GM21526 (cell line): Measurements from ENCODE around the gene SNCG.

Experiments
- ATAC-seq: cut with Tn5 transposase; IDR thresholded peaks from one replicate; pipeline ENCODE4 v1.9.1; 2021; ENCODE audit warnings: moderate library complexity; ENCODE audit not compliant: unreplicated experiment, low FRiP score

Gene SNCG

DNA sequence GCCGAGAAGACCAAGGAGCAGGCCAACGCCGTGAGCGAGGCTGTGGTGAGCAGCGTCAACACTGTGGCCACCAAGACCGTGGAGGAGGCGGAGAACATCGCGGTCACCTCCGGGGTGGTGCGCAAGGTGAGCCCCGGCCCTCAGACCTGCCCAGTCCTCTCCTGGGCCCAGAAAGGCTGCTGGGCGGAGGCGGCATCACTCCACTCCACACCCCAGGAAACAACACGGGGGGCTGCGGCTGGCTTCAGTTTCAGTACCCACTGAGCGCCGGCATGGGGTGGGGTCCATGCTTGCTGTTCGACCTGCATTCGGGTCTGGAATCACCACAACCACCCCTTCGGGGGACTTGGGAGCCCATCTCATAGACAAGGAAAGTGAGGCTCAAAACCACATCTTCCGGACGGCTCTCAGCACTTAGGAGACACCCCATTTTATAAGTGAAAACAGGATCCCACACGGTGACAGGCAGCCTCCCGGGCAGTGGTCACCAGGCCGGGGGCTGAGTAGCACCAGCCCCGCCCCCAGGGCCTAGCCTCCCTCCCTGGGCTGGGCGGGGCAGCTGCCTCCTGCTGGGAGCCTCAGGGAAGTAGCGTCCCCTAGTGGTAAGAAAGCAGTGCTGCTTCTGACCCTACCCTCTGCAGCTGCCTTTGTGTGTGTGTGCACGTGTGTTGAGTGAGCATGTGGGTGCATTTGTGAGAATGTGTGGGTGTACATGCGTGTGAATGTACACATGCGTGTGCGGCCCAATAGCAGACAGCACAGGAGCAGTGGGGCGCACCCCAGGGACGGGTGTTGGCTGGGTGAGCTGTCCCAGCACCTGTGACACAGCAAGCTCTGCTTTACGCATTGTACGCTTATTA, 1.8 kb downstream of the SNCG start:
- ATAC-seq = peak; percentile 59

DNA sequence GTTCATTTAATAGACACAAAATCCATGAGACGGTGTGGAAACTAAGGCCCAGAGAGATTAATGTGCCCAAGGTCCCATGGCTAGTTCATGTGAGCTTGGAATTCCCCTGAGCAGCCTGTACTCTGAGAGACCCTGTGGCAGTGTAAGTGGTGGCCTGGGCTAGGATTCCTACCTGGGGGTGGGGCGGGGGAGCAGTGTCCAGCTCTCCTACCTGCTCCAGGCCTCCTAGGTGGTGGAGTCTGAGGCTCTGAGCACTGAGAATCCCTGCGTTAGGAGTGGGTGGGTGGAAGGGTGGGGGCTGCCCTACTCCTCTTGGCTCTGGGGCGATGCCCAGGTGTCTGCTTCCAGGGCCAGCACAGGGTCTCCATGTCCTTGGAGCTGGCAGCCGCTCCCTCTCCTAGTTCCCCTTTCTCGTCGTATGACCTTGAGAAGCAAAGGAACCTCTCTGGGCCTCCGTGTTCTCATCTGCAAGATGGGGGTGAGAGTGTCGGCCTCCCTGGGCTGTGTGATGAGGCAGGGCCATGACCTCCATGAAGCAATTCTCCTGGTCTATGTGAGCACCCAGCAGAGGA, 2.5 kb downstream of the SNCG start:
- no peak for ATAC-seq

DNA sequence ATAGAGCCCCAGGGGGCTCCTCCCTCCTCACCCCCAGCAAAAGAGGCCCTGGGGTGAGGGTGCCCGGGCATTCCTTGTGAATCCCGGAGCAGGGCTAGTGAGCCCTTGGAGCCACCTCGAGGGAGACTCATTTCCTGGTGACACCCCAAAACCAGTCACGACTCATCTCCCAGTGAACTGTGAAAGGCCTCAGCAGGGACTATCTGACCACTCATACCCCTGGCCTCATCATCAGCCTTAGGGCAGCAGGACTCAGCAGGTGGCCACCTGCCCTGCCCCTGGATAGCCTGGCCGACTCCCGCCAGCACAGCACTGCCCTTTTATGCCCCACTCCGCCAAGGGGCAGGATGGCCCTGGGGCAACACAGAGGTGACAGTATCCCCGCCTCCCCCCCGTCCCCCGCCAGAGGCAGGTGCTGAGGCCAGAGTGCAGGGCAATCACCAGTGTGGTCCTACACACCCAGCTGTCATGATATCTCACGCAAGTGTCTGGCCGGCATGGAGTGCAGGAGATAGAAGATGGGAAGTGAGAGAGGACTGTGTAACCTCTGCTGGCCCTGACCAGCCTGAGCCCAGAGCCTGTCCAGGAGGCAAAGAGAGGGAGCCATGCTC, 3.2 kb downstream of the SNCG start:
- ATAC-seq = no peak

DNA sequence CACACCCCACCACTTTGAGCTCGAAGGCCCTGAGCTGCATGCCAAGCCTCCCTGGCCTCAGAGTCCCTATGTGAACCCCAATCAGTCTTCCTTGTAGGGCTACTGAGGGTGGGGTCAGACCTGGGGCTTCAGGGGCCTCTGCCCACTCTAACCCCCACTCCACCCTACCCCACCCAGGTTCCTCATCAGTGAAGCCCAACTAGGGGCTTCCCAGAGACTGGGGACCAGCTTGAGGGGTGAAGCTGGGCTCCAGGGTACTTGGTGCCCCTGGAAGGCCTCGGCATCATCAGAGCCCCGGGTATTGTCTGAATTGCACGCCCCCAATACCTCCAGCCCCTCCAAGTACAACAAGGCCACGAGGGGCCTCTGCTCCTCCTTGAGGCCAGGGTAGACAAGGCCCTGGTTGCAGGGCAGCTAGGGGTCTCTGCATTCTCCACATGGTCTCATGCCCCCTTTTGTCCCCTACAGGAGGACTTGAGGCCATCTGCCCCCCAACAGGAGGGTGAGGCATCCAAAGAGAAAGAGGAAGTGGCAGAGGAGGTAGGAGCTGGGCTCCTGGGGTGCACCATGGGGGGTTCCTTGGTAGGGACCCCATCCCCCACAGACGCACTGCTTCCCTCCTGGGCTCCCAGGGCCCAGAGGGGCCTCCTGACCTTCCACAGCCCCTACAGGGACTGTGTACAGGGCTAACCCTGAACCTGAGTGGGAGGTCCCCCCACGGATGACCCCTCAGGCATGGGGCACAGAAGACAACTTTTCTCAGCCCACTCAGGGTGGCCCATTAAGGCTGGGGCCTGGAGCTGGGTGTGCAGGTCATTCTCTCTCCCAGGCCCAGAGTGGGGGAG, 4.0 kb downstream of the SNCG start:
- no peak for ATAC-seq

DNA sequence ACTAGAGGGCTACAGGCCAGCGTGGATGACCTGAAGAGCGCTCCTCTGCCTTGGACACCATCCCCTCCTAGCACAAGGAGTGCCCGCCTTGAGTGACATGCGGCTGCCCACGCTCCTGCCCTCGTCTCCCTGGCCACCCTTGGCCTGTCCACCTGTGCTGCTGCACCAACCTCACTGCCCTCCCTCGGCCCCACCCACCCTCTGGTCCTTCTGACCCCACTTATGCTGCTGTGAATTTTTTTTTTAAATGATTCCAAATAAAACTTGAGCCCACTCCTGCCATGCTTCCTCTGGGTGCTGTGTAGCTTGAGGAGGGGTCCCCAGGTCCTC, 4.5 kb downstream of the SNCG start:
- ATAC-seq = no peak

DNA sequence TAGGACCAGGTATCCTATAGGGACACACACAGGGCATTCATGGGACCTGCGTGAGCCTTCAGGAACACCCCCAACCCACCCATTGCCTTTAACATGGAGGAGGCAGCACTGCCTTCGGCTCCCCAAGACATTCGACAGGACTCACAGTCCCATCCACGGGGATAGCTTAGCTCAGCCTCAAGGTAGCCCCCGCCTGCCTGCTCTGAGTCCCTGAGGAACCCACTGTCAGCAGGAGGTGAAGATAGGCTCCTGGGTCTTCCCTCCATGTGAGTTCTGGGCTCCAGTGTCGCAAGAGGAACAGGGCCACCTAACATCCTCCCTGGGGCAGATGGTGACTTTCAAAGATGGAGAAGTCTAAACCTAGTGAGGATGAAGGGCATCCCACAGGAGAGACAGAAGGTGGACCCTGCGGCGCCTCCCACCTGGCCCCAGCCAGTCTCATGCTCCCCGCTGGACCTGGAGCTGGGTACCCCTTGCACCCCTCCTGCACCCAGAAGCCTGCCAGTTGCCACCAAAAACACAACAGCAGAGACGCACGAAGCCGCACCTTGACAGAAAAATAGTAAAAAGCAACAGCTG, 5.0 kb downstream of the SNCG start:
- ATAC-seq = no peak

DNA sequence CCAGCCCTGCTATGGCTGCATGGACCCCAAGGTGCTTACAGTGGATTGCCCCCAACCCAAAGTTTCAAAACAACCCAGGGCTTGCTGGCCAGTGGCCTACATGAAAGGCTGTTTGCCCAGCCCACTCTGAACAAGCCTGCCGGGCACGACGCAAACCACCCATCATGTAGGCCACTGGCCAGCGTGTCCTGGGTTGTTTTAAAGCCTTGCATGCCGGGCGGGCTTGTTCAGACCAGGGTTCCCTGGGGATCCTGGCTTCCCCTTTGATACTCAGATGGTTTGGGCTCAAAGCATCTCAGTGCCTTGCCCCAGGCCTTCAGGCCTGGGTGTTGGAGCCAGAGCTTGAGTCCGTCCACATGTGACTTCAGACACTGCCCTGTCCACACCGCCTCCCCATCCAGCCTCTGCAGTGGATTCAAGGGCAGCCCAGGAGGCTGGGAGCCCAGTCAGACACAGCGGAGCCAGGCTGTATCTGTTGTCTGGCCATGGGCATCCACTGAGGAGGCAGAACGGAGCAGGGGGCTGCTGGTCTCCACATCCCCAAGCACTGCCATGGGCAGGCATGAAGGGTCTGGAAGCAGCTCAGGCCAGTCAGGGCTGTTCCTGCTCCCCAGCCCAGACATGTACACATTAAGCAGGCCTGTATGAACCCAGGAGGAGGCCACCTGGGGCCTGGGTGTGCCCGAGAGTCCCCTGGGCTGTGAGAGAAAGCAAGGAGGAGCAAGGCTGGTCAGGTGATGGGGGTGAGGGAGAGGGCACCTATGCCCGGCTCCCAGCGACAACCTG, 5.9 kb downstream of the SNCG start:
- no peak for ATAC-seq

DNA sequence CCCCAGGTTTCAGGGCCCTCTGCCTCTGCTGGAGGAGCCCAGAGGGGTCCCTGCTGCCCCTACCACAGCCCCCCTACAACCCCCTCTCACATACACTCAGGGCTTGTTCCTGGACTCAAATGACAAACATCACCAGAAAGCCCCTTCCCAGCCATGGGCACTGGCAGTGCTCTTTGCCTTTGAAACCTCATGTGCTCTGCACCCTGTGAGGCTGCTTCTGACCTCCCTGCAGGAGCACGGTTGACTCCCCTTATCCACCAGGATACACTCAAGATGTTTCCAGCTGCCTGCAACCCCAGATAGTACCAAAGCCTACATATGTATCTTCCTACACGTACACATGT, 6.4 kb downstream of the SNCG start:
- no peak for ATAC-seq

DNA sequence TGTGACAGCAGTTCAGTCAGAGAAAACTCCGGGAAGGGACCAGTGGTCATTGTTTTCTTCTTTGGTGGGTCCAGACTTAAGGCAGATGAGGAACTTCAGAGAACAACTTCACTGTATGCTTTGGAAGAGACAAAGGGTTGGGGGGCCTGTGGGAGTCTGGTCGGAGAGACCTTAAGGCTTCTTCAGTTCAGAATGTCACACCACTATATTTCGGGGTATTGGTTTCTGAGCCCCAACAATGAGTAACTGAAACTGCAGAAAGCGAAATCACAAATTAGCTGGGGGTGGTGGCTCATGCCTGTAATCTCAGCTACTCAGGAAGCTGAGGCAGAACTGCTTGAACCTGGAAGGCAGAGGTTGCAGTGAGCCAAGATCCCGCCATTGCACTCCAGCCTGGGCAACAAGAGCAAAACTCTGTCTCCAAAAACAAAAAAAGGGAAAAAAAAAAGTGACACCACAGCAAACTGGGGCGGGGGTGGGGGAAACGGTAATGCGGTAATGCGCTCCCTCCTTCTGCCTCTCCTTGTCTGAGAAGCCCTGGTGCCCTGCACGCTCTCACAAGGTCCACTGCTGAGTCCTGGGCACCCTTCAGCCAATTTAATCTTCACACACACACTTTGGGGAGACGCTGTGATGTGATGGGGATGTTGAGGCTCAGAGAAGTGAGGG, 7.7 kb downstream of the SNCG start:
- peak; percentile 43 for ATAC-seq

DNA sequence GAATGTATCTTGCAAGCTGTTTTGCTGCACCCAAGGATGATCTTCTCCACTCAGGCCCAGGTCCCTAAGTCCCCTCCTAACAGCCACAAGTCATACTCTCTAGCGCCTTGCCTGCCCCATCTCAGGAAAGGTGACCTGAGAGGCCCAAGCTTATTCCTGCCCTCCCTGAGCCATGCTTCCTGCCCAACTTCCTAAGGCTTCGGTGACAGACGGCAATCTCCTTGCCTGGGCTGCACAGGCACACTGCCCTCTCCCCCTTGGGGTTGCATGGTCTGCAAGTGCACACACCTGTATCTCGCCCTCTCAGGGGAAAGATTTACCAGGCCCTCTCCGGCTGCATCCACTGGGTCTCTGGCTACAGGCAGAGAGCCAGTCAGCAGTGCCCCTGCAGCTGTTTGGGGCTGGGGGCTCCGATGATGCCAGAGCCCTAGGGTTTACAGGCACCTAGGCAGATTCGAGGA, 9.1 kb downstream of the SNCG start:
- ATAC-seq = no peak

DNA sequence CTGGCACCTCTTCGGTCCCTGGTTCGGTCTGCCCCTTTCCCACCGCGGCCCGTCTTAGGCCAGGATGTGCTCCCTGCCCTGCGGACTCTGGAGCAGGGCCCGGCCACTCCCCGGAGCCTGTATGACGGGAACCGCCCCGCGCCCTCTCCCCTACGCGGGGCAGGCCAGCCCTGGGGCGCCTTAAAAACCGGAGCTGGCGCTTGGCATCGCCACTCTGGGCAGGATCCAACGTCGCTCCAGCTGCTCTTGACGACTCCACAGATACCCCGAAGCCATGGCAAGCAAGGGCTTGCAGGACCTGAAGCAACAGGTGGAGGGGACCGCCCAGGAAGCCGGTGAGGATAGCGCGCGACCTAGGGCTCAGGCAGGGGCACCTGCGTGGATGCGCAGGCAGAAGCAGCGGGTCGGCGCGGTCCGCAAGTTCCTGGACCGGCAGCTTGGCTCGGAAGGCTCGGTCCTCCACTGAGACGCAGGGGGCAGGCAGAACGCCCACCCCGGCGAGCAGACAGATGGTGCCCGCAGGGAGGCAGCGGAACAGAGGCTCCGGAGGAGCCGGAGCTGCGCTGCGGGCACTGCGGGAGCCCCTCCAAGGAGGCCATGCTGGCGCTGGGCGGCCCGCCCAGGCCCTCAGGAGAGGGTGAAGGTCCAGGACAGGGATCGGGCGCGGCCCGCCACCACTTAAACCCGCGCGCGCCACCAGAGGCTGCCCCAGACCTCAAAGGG, 10.0 kb downstream of the SNCG start, which contains the start of gene ADIRF:
ADIRF (plus strand) TSS at position 212 of the 723 bp plus-strand sequence; CDS start at position 275, 63 bp downstream.
- no peak for ATAC-seq

DNA sequence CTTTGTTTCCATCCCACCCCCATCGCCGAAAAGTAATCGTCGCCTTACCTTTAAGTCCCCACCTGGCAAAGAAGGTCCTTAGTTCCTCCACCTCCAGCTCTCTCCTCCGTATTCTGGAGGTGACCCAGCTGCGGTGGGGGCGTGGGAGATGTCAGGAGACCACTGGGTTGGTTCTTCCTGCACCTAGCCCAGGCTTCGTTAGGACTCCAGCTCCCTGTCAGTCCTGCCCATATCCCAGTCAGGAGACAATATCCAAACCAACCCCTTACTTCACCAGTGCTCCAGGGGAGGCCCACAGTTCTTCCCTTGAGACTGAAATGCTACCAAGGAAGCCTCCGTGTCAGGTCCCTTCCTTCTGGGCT, 10.6 kb downstream of the SNCG start:
- no peak for ATAC-seq

DNA sequence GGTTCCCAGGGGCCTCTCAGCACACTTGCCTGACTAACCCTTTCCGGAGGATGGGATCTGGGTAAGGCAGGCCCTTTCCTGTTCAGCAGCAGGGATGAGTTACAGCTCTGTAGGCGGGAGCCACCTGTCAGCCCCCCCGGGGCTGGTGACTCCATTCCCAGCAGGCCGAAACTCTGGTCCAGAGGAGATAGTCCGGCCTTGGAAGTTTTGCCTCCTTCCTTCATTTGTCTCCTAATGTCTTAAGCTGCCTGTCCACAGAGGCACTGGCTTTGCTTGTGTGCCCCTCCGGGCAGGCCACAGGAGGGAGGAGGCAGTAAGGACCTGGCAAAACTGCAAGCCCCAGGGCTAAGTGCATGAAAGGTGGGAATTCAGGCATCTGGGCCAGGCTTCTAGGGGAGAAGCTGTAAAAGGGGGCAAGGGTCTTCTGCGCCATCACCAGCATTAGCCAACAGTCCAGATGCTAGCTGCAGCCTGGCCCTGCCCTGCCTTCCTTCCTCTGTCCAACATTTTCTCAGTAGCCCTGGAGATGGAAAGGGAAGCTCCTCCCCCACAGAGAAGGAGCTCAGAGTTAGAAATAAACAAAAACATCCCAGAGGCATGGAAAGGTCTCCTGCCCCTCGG, 11.1 kb downstream of the SNCG start:
- no peak for ATAC-seq

DNA sequence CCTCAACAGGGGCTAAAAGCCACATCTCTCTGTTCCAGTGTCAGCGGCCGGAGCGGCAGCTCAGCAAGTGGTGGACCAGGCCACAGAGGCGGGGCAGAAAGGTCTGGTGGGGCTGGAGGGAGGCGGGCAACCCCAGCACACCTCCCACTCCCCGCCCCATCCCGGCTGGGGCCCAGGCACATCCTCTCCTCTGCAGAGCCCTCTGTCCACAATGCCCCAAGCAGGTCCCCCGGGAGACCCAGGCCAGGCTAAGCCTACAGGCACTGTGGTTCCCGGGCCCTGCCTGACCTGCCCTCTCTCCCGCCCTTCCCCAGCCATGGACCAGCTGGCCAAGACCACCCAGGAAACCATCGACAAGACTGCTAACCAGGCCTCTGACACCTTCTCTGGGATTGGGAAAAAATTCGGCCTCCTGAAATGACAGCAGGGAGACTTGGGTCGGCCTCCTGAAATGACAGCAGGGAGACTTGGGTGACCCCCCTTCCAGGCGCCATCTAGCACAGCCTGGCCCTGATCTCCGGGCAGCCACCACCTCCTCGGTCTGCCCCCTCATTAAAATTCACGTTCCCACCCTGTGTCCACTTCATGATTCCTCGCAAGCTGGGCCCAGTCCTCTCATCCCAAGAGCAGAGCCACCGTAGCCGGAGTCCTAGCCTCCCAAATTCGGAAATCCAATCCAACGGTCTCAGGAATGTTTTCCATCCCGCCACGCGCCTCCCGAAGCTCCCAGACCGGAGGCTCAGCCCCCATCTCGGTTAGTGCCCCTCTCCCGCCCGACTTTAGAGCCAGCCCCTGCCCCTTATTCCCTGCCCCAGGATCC, 12.0 kb downstream of the SNCG start:
- ATAC-seq = no peak

DNA sequence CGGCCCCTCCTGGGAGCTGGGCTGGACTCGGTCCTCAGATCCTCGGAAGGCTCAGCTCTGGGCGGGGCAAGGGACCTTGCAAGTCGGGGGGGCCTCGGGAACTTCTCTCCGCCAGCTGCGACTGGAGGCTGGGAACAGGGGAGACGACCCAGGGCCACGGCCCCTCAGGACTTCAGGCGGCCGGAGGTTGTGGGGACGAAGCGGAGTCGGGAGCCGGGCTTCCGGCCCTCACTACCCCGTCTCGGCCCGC, 12.5 kb downstream of the SNCG start:
- peak; percentile 4 for ATAC-seq

DNA sequence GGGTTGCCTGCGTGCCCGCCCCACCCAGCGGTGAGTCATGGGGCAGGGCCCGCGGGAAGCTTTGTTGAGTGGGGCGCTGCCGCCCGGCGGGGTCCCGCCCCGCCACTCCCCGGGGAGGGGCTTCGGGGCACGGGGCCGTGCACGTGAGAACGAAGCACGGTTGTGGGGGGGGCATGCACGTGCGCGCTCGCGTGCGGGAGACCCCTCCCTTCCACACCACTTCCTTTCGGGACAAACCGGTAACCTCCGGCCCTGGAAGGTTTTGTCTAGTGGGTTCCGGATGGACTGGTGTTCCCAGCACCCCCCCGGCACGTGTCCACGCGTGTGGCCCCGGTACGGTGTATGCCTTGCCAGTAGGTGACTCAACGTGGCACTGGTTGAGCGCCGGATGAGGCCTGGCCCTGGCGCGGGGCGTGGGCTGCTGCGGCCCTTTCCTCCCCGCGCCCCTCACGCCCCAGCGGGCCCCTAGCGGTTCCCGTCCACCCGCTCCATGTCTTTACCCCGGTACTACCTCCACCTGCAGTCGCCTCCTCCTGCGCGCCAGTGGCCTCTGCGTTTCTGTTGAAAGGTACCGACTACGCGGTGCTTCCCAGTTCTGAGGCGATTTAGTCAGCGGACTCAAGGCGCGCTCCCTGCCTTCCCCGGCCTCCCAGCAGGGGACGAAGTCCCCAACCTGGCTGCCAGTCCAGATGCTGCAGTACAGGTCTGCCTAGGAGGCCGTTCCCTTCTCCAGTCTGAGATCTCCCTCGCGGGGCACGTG, 13.0 kb downstream of the SNCG start:
- peak; percentile 63 for ATAC-seq
